Measurements from ENCODE around the gene NMT2. TPM values are rescaled to one million over a fixed set of nuclear protein-coding genes. Genes with fewer than 3 reads are reported as not detected.
A peak's percentile ranks its signal among the peaks of the same experiment; 100 is the strongest.

The NMT2 gene
- total and polyA plus RNA-seq, 2 of the 4 experiments (the other 2 are of a cell fraction), result 18.7 to 41.0 TPM

DNA sequence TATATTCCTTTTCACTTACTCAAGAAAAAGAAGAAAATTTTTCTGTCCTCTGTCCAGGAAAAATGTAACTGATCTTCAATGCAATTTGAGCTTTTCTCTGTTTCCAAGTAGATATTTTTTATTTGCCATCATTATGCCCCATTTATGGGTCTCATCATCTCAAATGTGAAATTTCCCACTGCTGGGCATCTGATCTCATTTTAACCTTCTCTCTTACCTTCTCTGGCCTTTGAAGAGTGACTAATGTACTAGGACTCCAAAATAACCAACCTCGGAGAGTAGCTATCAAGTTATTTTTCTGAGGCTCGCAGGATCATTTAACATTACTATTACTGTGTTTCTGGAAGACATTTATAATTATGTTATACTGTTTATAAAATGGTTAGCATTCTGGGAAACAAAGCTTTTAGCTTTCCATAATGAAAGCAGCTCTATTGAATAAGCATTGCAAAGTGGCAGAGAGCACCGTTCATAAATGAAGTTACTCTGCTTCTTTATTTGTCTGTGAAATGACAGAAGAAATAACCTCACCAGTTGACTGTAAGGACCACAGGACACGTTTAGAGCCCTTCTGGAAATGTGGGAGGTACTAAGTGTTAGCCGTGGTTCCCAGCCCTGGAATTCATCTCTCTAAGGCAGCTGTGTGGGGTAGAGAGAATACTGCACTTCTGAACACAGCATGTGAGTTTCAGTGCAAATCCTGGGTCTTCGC lies 33.3 kb upstream of the NMT2 start:
- peak overlapping the region; percentile 87 for H2BK120ac ChIP-seq (ENCODE audit: low read depth, low read length)
- no peak for TF ChIP-seq SMC3 (IDR thresholded peaks at IDR 0.05; ENCODE audit: low read depth, low read length)
- no peak for TF ChIP-seq RCOR1 (IDR thresholded peaks at IDR 0.05; ENCODE audit: insufficient replicate concordance, low read length)
- no peak for TF ChIP-seq MAZ (IDR thresholded peaks at IDR 0.05; ENCODE audit: borderline replicate concordance, low read depth, low read length)
- no peak for TF ChIP-seq CTCF (conservative IDR thresholded peaks at IDR 0.05; ENCODE audit: low read depth, low read length)
- TF ChIP-seq FOS (IDR thresholded peaks at IDR 0.05; ENCODE audit: low read depth, low read length), result no peak
- no peak for TF ChIP-seq CHD1 (IDR thresholded peaks at IDR 0.05; ENCODE audit: low read depth, low read length)
- TF ChIP-seq USF2 (IDR thresholded peaks at IDR 0.05; ENCODE audit: low read depth, low read length), result no peak
- TF ChIP-seq MXI1 (IDR thresholded peaks at IDR 0.05; ENCODE audit: borderline replicate concordance, low read depth, low read length), result no peak
- TF ChIP-seq MAFK (IDR thresholded peaks at IDR 0.05; ENCODE audit: low read depth, low read length), result no peak
- no peak for TF ChIP-seq RFX5 (IDR thresholded peaks at IDR 0.05; ENCODE audit: low read depth, low read length)
- TF ChIP-seq, protein P1, sequence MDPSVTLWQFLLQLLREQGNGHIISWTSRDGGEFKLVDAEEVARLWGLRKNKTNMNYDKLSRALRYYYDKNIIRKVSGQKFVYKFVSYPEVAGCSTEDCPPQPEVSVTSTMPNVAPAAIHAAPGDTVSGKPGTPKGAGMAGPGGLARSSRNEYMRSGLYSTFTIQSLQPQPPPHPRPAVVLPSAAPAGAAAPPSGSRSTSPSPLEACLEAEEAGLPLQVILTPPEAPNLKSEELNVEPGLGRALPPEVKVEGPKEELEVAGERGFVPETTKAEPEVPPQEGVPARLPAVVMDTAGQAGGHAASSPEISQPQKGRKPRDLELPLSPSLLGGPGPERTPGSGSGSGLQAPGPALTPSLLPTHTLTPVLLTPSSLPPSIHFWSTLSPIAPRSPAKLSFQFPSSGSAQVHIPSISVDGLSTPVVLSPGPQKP (IDR thresholded peaks at IDR 0.05; ENCODE audit: borderline replicate concordance, low read depth, low read length), result no peak
- no peak for TF ChIP-seq RAD21 (IDR thresholded peaks at IDR 0.05; ENCODE audit: low read length)
- no peak for TF ChIP-seq POLR2A (IDR thresholded peaks at IDR 0.05; ENCODE audit: low read depth, low read length)
- no peaks in the 10 kb centered on the region for H3K27me3 ChIP-seq (ENCODE audit: control insufficient read depth, insufficient read depth, low read length)
- H4K5ac ChIP-seq (ENCODE audit: low read depth, low read length), result peak overlapping the region; percentile 85; the same call in 1 of the 2 replicates
- peak overlapping the region; percentile 88 for H3K4ac ChIP-seq (ENCODE audit: low read depth, low read length)
- peak overlapping the region; percentile 57; the same call in 2 of the 3 replicates for H2BK15ac ChIP-seq (ENCODE audit: low read depth, low read length)
- ChIA-PET CTCF (interaction anchor here (1.4 kb wide), 1 partner anchor 33 kb away, joined by 3 read pairs; the partner anchor contains the start of gene NMT2), POLR2A (ENCODE audit: unreplicated experiment) (interaction anchor here (0.6 kb wide), 1 partner anchor 164 kb away, joined by 4 read pairs; no protein-coding TSS in a partner anchor)
- H3K18ac ChIP-seq (ENCODE audit: low read depth, low read length), result peak overlapping the region; percentile 91; the same call in 1 of the 2 replicates
- H4K8ac ChIP-seq (ENCODE audit: low read depth in 2 of 2, low read length in 2 of 2), result peak overlapping the region; percentile 63 to 80
- peak overlapping the region; percentile 61 for H3K23ac ChIP-seq (ENCODE audit: low read depth, low read length)
- H2BK5ac ChIP-seq (ENCODE audit: low read depth, low read length, poor library complexity, severe bottlenecking), result peak overlapping the region; percentile 73
- H3K9me1 ChIP-seq (ENCODE audit: insufficient read depth, low read length), result peaks cover 19% of the 10 kb centered on the region
- H3K9me3 ChIP-seq (ENCODE audit: control insufficient read depth, insufficient read depth, low read length), result no peaks in the 10 kb centered on the region
- peak overlapping the region; percentile 86 for H4K91ac ChIP-seq (ENCODE audit: insufficient read depth, low read depth, low read length)
- ATAC-seq (ENCODE audit: low read depth) (peak; percentile 59), DNase-seq (peak; percentile 50)
- H4K20me1 ChIP-seq (ENCODE audit: insufficient read depth, low read length), result no peaks in the 10 kb centered on the region
- dilution Hi-C loops (cut with HindIII; ENCODE audit: low sequenced_read_pairs, unreplicated experiment), result no loop called here
- H2AK5ac ChIP-seq (ENCODE audit: low read depth, low read length), result peak overlapping the region; percentile 76; the same call in 1 of the 2 replicates
- no peak overlapping the region for H2AK9ac ChIP-seq (replicated peaks; ENCODE audit: low read depth, low read length, poor library complexity)
- H3K79me1 ChIP-seq (ENCODE audit: low read depth in 1 of 2, low read length in 2 of 2), result peaks cover 0 to 4% of the 10 kb centered on the region in 2 experiments; a peak in 2 of 4 replicates
- H3K36me3 ChIP-seq (ENCODE audit: control insufficient read depth, insufficient read depth, low read length), result no peaks in the 10 kb centered on the region
- H2BK20ac ChIP-seq (ENCODE audit: low read depth, low read length), result peak overlapping the region; percentile 88
- peak overlapping the region; percentile 0 for H2AFZ ChIP-seq (replicated peaks; ENCODE audit: low read length, poor library complexity)
- peak overlapping the region; percentile 4; the same call in 1 of the 2 replicates for H3K9ac ChIP-seq (ENCODE audit: low read depth, low read length)
- in situ Hi-C loops (cut with MboI; ENCODE audit: low sequenced_read_pairs), result no loop called here
- BruUV-seq (replicated peaks), result no TSS peak
- intact Hi-C loops (cut with micrococcal nuclease), result no loop called here
- peak overlapping the region; percentile 64 for H3K56ac ChIP-seq (ENCODE audit: extremely low read depth, insufficient read depth, low read length)
- H3K4me3 ChIP-seq (ENCODE audit: insufficient read depth, low read depth, low read length), result peak overlapping the region; percentile 3; the same call in 1 of the 2 replicates
- H3K14ac ChIP-seq (replicated peaks; ENCODE audit: low read depth, low read length), result peak overlapping the region; percentile 15
- WGBS, 2 experiments (ENCODE audit: extremely low coverage in 2 of 2, insufficient read length in 1 of 2), result no CpG with 5 or more reads among the region's 6 CpGs
- peak overlapping the region; percentile 79 for H3K27ac ChIP-seq (ENCODE audit: insufficient read depth, low read length)
- peak overlapping the region; percentile 90 for H3K4me2 ChIP-seq (ENCODE audit: low read depth, low read length)
- H3K4me1 ChIP-seq (ENCODE audit: control insufficient read depth, insufficient read depth, low read length), result peaks cover 26% of the 10 kb centered on the region
